Measurements from ENCODE around the gene RECQL.

DNA sequence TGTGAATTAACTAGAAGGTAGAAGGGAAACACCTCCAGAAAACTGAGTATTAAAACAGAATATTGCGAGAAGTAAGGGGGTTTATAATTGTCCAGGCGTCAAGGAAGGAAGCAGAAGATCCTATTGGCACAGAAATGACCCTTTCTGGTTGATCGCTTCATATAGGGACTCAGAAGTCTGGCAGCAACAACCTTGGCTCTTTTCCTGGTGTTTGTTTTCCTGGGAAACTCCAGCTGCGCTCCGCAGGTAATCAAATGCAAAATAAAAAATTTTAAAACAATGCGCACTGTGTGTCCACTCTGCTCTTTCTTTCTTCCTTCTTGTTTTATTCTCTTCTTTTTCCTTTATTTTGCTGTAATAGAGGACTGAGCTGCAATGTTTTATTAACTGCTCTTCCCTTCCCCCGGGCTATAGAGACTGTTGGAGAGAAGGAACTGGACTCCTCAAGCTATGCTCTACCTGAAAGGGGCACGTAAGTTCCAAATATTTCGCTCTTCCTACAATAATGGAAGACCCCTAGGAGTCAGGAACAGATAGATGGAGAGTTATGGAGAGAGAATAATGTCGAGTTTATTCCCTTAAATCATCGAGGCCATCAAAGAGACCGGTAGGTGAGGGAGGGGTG lies 25.4 kb upstream of the RECQL start:
- TF ChIP-seq, protein P1, sequence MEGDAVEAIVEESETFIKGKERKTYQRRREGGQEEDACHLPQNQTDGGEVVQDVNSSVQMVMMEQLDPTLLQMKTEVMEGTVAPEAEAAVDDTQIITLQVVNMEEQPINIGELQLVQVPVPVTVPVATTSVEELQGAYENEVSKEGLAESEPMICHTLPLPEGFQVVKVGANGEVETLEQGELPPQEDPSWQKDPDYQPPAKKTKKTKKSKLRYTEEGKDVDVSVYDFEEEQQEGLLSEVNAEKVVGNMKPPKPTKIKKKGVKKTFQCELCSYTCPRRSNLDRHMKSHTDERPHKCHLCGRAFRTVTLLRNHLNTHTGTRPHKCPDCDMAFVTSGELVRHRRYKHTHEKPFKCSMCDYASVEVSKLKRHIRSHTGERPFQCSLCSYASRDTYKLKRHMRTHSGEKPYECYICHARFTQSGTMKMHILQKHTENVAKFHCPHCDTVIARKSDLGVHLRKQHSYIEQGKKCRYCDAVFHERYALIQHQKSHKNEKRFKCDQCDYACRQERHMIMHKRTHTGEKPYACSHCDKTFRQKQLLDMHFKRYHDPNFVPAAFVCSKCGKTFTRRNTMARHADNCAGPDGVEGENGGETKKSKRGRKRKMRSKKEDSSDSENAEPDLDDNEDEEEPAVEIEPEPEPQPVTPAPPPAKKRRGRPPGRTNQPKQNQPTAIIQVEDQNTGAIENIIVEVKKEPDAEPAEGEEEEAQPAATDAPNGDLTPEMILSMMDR (conservative IDR thresholded peaks at IDR 0.05; ENCODE audit: low read depth, low read length), result no peak
- TF ChIP-seq EZH2 (IDR thresholded peaks at IDR 0.05; ENCODE audit: low read length, unreplicated experiment), result no peak
